K562 (cell line): Measurements from ENCODE around the gene IBA57. TPM values are rescaled to one million over a fixed set of nuclear protein-coding genes. Genes with fewer than 3 reads are reported as not detected.
A peak's percentile ranks its signal among the peaks of the same experiment; 100 is the strongest.

Experiments
- ASH1L ChIP-seq: fragments of 450-650 bp; IDR thresholded peaks from 2 replicates; pipeline ENCODE4 v1.6.1; 2018; ENCODE audit warnings: borderline replicate concordance, mild to moderate bottlenecking, low read depth; ENCODE audit not compliant: partially characterized antibody
- CBX5 ChIP-seq: IDR thresholded peaks from 2 replicates; pipeline ENCODE4 v1.6.1; 2014; ENCODE audit warnings: low read depth, borderline replicate concordance
- CBX8 ChIP-seq: fragments of 200-600 bp; sonication (generic); IDR thresholded peaks from 2 replicates; pipeline ENCODE4 v1.6.1; 2012; ENCODE audit warnings: borderline replicate concordance, mixed run types, low read depth, mild to moderate bottlenecking, moderate library complexity, mixed read lengths, low read length, control low read depth, inconsistent platforms; ENCODE audit not compliant: poor library complexity, severe bottlenecking; ENCODE audit errors: extremely low read depth
- CC2D1A ChIP-seq: fragments of 450-650 bp; IDR thresholded peaks from 2 replicates; pipeline ENCODE4 v1.6.1; 2017; ENCODE audit warnings: mild to moderate bottlenecking
- CHAMP1 ChIP-seq: fragments of 450-650 bp; IDR thresholded peaks from 2 replicates; pipeline ENCODE4 v1.6.1; 2016; ENCODE audit warnings: mild to moderate bottlenecking
- GATAD2B ChIP-seq: fragments of 450-650 bp; IDR thresholded peaks from 2 replicates; pipeline ENCODE4 v1.6.1; 2017; ENCODE audit warnings: mild to moderate bottlenecking, borderline replicate concordance
- HDAC6 ChIP-seq: IDR thresholded peaks from 2 replicates; pipeline ENCODE4 v1.6.1; 2012; ENCODE audit warnings: low read depth, mild to moderate bottlenecking, control low read depth, inconsistent platforms, low read length, moderate library complexity
- NELFE ChIP-seq: IDR thresholded peaks from 2 replicates; pipeline ENCODE4 v1.6.1; 2011; ENCODE audit warnings: mild to moderate bottlenecking; ENCODE audit not compliant: insufficient read depth, insufficient read length
- PCBP1 ChIP-seq: fragments of 200-400 bp; formaldehyde crosslinking; IDR thresholded peaks from 2 replicates; pipeline ENCODE4 v1.6.1; 2018; ENCODE audit warnings: mild to moderate bottlenecking, low read depth, low read length; ENCODE audit not compliant: poor library complexity, severe bottlenecking
- POLR2A ChIP-seq: fragments of 450-650 bp; conservative IDR thresholded peaks from 2 replicates; pipeline ENCODE4 v1.6.1; 2016
- RBM15 ChIP-seq: fragments of 200-400 bp; formaldehyde crosslinking; IDR thresholded peaks from 2 replicates; pipeline ENCODE4 v1.6.1; 2018; ENCODE audit warnings: mild to moderate bottlenecking, low read length, moderate library complexity; ENCODE audit not compliant: insufficient read depth
- SRSF1 ChIP-seq: fragments of 200-400 bp; formaldehyde crosslinking; IDR thresholded peaks from 2 replicates; pipeline ENCODE4 v1.6.1; 2017; ENCODE audit warnings: mild to moderate bottlenecking, low read depth, low read length, moderate library complexity
- U2AF2 ChIP-seq: fragments of 200-400 bp; formaldehyde crosslinking; optimal IDR thresholded peaks from 2 replicates; pipeline ENCODE3; 2017; ENCODE audit warnings: low read depth, mild to moderate bottlenecking, low read length
- ZNF121 ChIP-seq: sonication (generic); formaldehyde crosslinking; conservative IDR thresholded peaks from 2 replicates; pipeline ENCODE4 v1.8.0; 2022; ENCODE audit warnings: missing genetic modification reagents
- ZNF133 ChIP-seq: fragments of 250-450 bp; sonication (Bioruptor Pico); IDR thresholded peaks from 2 replicates; pipeline ENCODE4 v1.4.0; 2020; ENCODE audit warnings: mild to moderate bottlenecking
- ZNF239 ChIP-seq: fragments of 250-450 bp; sonication (Bioruptor Pico); IDR thresholded peaks from 2 replicates; pipeline ENCODE4 v1.4.0; 2020; ENCODE audit warnings: mild to moderate bottlenecking
- ZNF398 ChIP-seq: fragments of 250-450 bp; sonication (Bioruptor Pico); IDR thresholded peaks from 2 replicates; pipeline ENCODE4 v1.8.0; 2021; ENCODE audit warnings: moderate library complexity, mild to moderate bottlenecking, inconsistent platforms
- ZNF518B ChIP-seq: fragments of 250-450 bp; sonication (Bioruptor Pico); IDR thresholded peaks from 2 replicates; pipeline ENCODE4 v1.5.0; 2021; ENCODE audit warnings: mild to moderate bottlenecking, moderate library complexity
- ZNF707 ChIP-seq: fragments of 250-450 bp; sonication (Bioruptor Pico); conservative IDR thresholded peaks from 2 replicates; pipeline ENCODE4 v1.8.0; 2022; ENCODE audit warnings: inconsistent platforms, mild to moderate bottlenecking, moderate library complexity
- ZSCAN29 ChIP-seq: fragments of 450-650 bp; IDR thresholded peaks from 2 replicates; pipeline ENCODE4 v1.6.1; 2017
- polyA plus RNA-seq, 8 experiments: library from polyadenylated mRNA; depleted of rRNA in 4 of 8; stranded (reverse) in 5 of 8; unstranded in 3 of 8; fragments of >200 nt; fragmentation: Nextera tagmentation in 2 of 8; fragmentation: Illumina TruSeq in 1 of 8; extraction: Ambion mirVana in 2 of 8; extraction: Trizol in 1 of 8; gene quantifications; 2 replicates each; pipeline versions ENCODE4 v1.2.1 to v1.2.3, GENCODE V29; 2011 to 2014; ENCODE audit warnings: inconsistent platforms in 1 of 8, missing spikeins in 1 of 8
- total RNA-seq, 7 experiments: library from RNA; depleted of rRNA in 6 of 7; stranded (reverse); fragments of >200 nt in 6 of 7; fragmentation: Illumina TruSeq in 2 of 7; extraction: Trizol in 2 of 7; gene quantifications; 2 replicates each; pipeline versions ENCODE4 v1.2.1 to v1.2.3, GENCODE V29; 2011 to 2021; ENCODE audit warnings: low replicate concordance in 1 of 7

IBA57 gene
- total and polyA plus RNA-seq, 9 of the 15 experiments (the other 6 are each of a cell fraction or from before 2014, with no cell fraction given), result 0.77 to 15.5 (median 2.7) TPM

GRCh38 chr1:228165372-228166169 lies at the start of gene IBA57 (continued):
- TF ChIP-seq HDAC6 (no peak), CBX8 (no peak), ASH1L (no peak), U2AF2 (no peak), ZNF239 (CRISPR knock-in tag) (peak; percentile 59; the same call in 1 of the 2 replicates), ZNF518B (CRISPR knock-in tag) (no peak), ZNF121 (no peak), ZNF398 (no peak), PCBP1 (peak; percentile 91), CC2D1A (no peak), NELFE (no peak), RBM15 (no peak), ZNF133 (CRISPR knock-in tag) (no peak), POLR2A (peak; percentile 75; the same call in 1 of the 2 replicates), SRSF1 (no peak), CBX5 (peak; percentile 72; the same call in 1 of the 2 replicates), ZSCAN29 (peak; percentile 43; the same call in 1 of the 2 replicates), ZNF707 (CRISPR knock-in tag) (0 out of 2 replicates have a peak, but pooled peaks have one; percentile 5), CHAMP1 (no peak), GATAD2B (peak; percentile 100)
